H9 (cell line): Measurements from ENCODE around the gene KIAA0513. TPM values are rescaled to one million over a fixed set of nuclear protein-coding genes. Genes with fewer than 3 reads are reported as not detected.
A peak's percentile ranks its signal among the peaks of the same experiment; 100 is the strongest.

Experiments used
- DNase-seq: peaks from one replicate; pipeline ENCODE4 v3.0.0-alpha.2; 2017
- H2AFZ ChIP-seq: one replicate; pipeline ENCODE4 v1.6.1; 2013; ENCODE audit warnings: mild to moderate bottlenecking, low read length, control low read depth, moderate library complexity
- H2AK5ac ChIP-seq: 2 replicates; pipeline ENCODE4 v1.6.1; 2013; ENCODE audit warnings: low read length, control low read depth, mixed read lengths; ENCODE audit not compliant: insufficient read length
- H2BK120ac ChIP-seq: one replicate; pipeline ENCODE4 v1.6.1; 2013; ENCODE audit warnings: low read depth, mild to moderate bottlenecking, low read length, control low read depth, inconsistent platforms; ENCODE audit not compliant: poor library complexity, severe bottlenecking
- H2BK12ac ChIP-seq: 2 replicates; pipeline ENCODE4 v1.6.1; 2013; ENCODE audit warnings: low read length, control low read depth, mixed read lengths, low read depth; ENCODE audit not compliant: insufficient read length
- H2BK15ac ChIP-seq: 2 replicates; pipeline ENCODE4 v1.6.1; 2013; ENCODE audit warnings: low read depth, low read length, control low read depth
- H2BK20ac ChIP-seq: one replicate; pipeline ENCODE4 v1.6.1; 2013; ENCODE audit warnings: low read depth, mild to moderate bottlenecking, low read length, control low read depth, inconsistent platforms; ENCODE audit not compliant: poor library complexity, severe bottlenecking
- H2BK5ac ChIP-seq: 2 replicates; pipeline ENCODE4 v1.6.1; 2013; ENCODE audit warnings: low read length, control low read depth, mixed read lengths; ENCODE audit not compliant: insufficient read length
- H3K14ac ChIP-seq: 2 replicates; pipeline ENCODE4 v1.6.1; 2013; ENCODE audit warnings: low read length, control low read depth; ENCODE audit not compliant: insufficient read depth
- H3K18ac ChIP-seq: 2 replicates; pipeline ENCODE4 v1.6.1; 2013; ENCODE audit warnings: low read depth, mild to moderate bottlenecking, mixed read lengths, low read length, control low read depth; ENCODE audit not compliant: insufficient read length
- H3K23ac ChIP-seq: 2 replicates; pipeline ENCODE4 v1.6.1; 2013; ENCODE audit warnings: low read length, control low read depth, mixed read lengths, low read depth; ENCODE audit not compliant: insufficient read length
- H3K23me2 ChIP-seq: 2 replicates; pipeline ENCODE4 v1.6.1; 2013; ENCODE audit warnings: low read depth, mild to moderate bottlenecking, mixed read lengths, low read length, control low read depth; ENCODE audit not compliant: insufficient read length, poor library complexity, severe bottlenecking
- H3K27ac ChIP-seq: 2 replicates; pipeline ENCODE4 v1.5.1; 2013; ENCODE audit warnings: low read length, control low read depth, mixed read lengths, low read depth; ENCODE audit not compliant: insufficient read length
- H3K27me3 ChIP-seq: 2 replicates; pipeline ENCODE4 v1.6.1; 2013; ENCODE audit warnings: low read length, control low read depth, inconsistent platforms; ENCODE audit not compliant: insufficient read depth
- H3K4ac ChIP-seq: 2 replicates; pipeline ENCODE4 v1.6.1; 2013; ENCODE audit warnings: low read depth, mild to moderate bottlenecking, control low read depth, inconsistent platforms, low read length, moderate library complexity
- H3K4me1 ChIP-seq: 2 replicates; pipeline ENCODE4 v1.6.1; 2013; ENCODE audit warnings: low read length, control low read depth, inconsistent platforms; ENCODE audit not compliant: insufficient read depth
- H3K4me2 ChIP-seq: 2 replicates; pipeline ENCODE4 v1.6.1; 2013; ENCODE audit warnings: low read length, control low read depth, mixed read lengths; ENCODE audit not compliant: insufficient read length, insufficient read depth
- H3K56ac ChIP-seq: 2 replicates; pipeline ENCODE4 v1.6.1; 2013; ENCODE audit warnings: low read depth, mild to moderate bottlenecking, mixed read lengths, low read length, control low read depth; ENCODE audit not compliant: insufficient read length
- H3K79me1 ChIP-seq: 2 replicates; pipeline ENCODE4 v1.6.1; 2013; ENCODE audit warnings: low read depth, mild to moderate bottlenecking, moderate library complexity, low read length, control low read depth, inconsistent platforms; ENCODE audit not compliant: insufficient read depth, poor library complexity, severe bottlenecking
- H3K79me2 ChIP-seq: 2 replicates; pipeline ENCODE4 v1.6.1; 2013; ENCODE audit warnings: low read length, control low read depth, inconsistent platforms; ENCODE audit not compliant: insufficient read depth
- H3K9ac ChIP-seq: 2 replicates; pipeline ENCODE4 v1.6.1; 2013; ENCODE audit warnings: low read length, control low read depth, mixed read lengths; ENCODE audit not compliant: insufficient read length; ENCODE audit errors: extremely low read depth
- H3K9me3 ChIP-seq: one replicate; pipeline ENCODE4 v1.6.1; 2013; ENCODE audit warnings: low read depth, low read length, inconsistent platforms; ENCODE audit not compliant: control insufficient read depth
- H3T11ph ChIP-seq: one replicate; pipeline ENCODE4 v1.6.1; 2013; ENCODE audit warnings: mild to moderate bottlenecking, low read length, control low read depth, inconsistent platforms
- H4K20me1 ChIP-seq: one replicate; pipeline ENCODE4 v1.6.1; 2013; ENCODE audit not compliant: control insufficient read depth, insufficient read length, insufficient read depth
- H4K5ac ChIP-seq: 2 replicates; pipeline ENCODE4 v1.6.1; 2013; ENCODE audit warnings: low read depth, mild to moderate bottlenecking, mixed read lengths, low read length, control low read depth; ENCODE audit not compliant: insufficient read length
- H4K8ac ChIP-seq: replicated peaks from 2 replicates; pipeline ENCODE4 v1.6.1; 2013; ENCODE audit warnings: low read length, control low read depth, mixed read lengths, low read depth; ENCODE audit not compliant: insufficient read length
- H4K91ac ChIP-seq: 2 replicates; pipeline ENCODE4 v1.6.1; 2013; ENCODE audit warnings: low read depth, mild to moderate bottlenecking, moderate library complexity, mixed read lengths, low read length, control low read depth; ENCODE audit not compliant: insufficient read length
- H3K27ac Mint-ChIP-seq, 3 experiments: 2 replicates in 2 of 3; 3 replicates in 1 of 3; pipeline ENCODE4 v1.8.0; 2020 to 2021; ENCODE audit warnings: mixed read lengths in 3 of 3, mild to moderate bottlenecking in 1 of 3, moderate library complexity in 1 of 3
- H3K27me3 Mint-ChIP-seq: 2 replicates; pipeline ENCODE4 v1.8.0; 2021; ENCODE audit warnings: low read depth, mild to moderate bottlenecking, moderate library complexity, mixed read lengths
- H3K36me3 Mint-ChIP-seq, 3 experiments: 2 replicates in 2 of 3; 3 replicates in 1 of 3; pipeline ENCODE4 v1.8.0; 2020 to 2021; ENCODE audit warnings: low read depth in 3 of 3, mixed read lengths in 3 of 3; ENCODE audit not compliant: insufficient read depth in 1 of 3
- H3K4me1 Mint-ChIP-seq, 2 experiments: 2 replicates each; pipeline ENCODE4 v1.8.0; 2020; ENCODE audit warnings: mixed read lengths in 2 of 2
- H3K4me3 Mint-ChIP-seq, 2 experiments: 2 replicates in 1 of 2; 3 replicates in 1 of 2; pipeline ENCODE4 v1.8.0; 2020 to 2021; ENCODE audit warnings: mild to moderate bottlenecking in 2 of 2, mixed read lengths in 2 of 2, moderate library complexity in 1 of 2
- H3K9me3 Mint-ChIP-seq, 2 experiments: 2 replicates in 1 of 2; 3 replicates in 1 of 2; pipeline ENCODE4 v1.8.0; 2020; ENCODE audit warnings: mild to moderate bottlenecking in 2 of 2, mixed read lengths in 2 of 2, moderate library complexity in 1 of 2
- CTCF ChIP-seq: fragments of 200-600 bp; sonication (generic); conservative IDR thresholded peaks from 3 replicates; pipeline ENCODE4 v1.8.0; 2021; ENCODE audit warnings: antibody characterized with exemption, mild to moderate bottlenecking
- WGBS: extraction: QIAGEN DNeasy Blood & Tissue Kit; methylation state at CpG from one replicate; pipeline ENCODE4 v1.1.7; 2013; ENCODE audit warnings: missing lambda C conversion rate, low lambda C conversion rate, mixed read lengths; ENCODE audit not compliant: insufficient read length; ENCODE audit errors: extremely low coverage; 5-methylcytosine and 5-hydroxymethylcytosine counted together
- total RNA-seq: library from RNA; stranded (reverse); gene quantifications from 2 replicates; pipeline ENCODE4 v1.2.1, GENCODE V29; 2021

KIAA0513 gene
- total RNA-seq, 1 experiment from 2014 or later, result 4.7 TPM

- Histone ChIP-seq H3T11ph (no peak overlapping the region), H4K5ac (no peak overlapping the region), H2BK120ac (no peak overlapping the region), H2BK5ac (no peak overlapping the region), H3K9ac (no peak overlapping the region), H4K8ac (no peak overlapping the region), H3K4me2 (no peak overlapping the region), H3K18ac (peak overlapping the region; percentile 31), H2BK20ac (no peak overlapping the region), H2BK15ac (no peak overlapping the region), H3K56ac (no peak overlapping the region), H3K4me1 (no peaks in the 10 kb centered on the region), H2BK12ac (no peak overlapping the region), H3K14ac (peak overlapping the region; percentile 61; the same call in 1 of the 2 replicates), H3K79me1 (no peaks in the 10 kb centered on the region), H4K20me1 (no peaks in the 10 kb centered on the region), H3K23ac (no peak overlapping the region), H3K23me2 (no peaks in the 10 kb centered on the region), H4K91ac (no peak overlapping the region), H2AFZ (no peak overlapping the region), H3K4ac (no peak overlapping the region), H3K27ac (no peak overlapping the region), H3K79me2 (no peaks in the 10 kb centered on the region), H3K27me3 (no peaks in the 10 kb centered on the region), H2AK5ac (no peak overlapping the region), H3K9me3 (no peaks in the 10 kb centered on the region)
- Mint-ChIP-seq H3K4me1 (peaks cover 18 to 32% of the 10 kb centered on the region in 2 experiments), H3K9me3 (no peaks in the 10 kb centered on the region; a peak in 2 of 5 replicates), H3K4me3 (no peak overlapping the region), H3K36me3 (no peaks in the 10 kb centered on the region), H3K27ac (no peak overlapping the region), H3K27me3 (peaks cover 10% of the 10 kb centered on the region)
- no CpG with 5 or more reads among the region's 14 CpGs for WGBS
- DNase-seq, result no peak
- TF ChIP-seq CTCF, result no peak
Observed at GRCh38 chr16:85113913-85114312, 86.3 kb downstream of the KIAA0513 start.
